ENCODE measurements around the gene DIP2A.
"Not testable (repeated sequence)": the region's sequence is repeated elsewhere in the genome, so short reads cannot be mapped to it uniquely, and the experiment has no call there.

DIP2A gene

DNA sequence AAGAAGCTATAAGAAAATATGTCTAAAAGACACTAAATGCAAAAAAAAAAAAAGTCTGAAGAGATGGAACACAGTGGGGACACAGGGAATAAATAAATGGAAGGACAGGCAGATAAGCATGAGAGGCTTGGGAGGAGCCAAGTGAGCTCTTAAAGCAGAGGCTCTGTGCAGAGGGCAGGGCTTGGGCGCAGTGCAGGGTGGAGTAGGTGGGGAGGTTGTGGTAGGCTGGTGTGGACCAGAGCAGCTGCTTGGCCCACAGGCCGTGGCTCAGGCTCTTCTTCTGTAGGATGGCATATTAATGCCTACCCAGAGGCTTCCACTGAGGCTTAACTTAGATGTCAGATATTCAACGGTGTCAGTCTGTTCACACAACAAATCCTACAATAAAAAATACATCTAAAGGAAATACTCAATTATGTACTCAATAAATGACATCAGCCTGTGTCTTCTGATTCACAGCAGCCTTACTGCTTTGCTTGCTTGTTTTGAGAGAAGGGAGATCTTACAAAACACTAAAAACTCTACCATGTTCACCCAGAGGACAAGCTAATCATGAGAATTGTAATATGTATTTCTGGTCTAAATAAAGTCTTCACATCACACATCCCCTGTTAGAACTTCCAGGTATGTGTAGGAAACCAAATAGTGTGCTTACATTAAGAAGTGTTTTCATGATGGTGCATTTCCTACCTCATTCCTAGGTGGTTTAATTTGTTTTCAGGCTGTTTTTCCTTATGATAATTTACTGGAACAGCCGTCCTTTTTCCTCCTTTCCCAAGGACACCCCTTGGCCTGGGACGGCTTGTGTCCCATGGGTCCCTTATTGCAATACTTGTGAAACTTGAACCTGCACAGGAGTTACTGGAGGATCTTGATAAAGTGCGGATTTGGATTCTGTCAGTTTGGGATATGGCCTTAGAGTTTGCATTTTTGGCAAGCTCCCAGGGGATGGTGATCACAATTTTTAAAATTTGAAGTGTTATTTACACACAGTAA lies 24.9 kb downstream of the DIP2A start:
- no peak for DNase-seq

GRCh38 chr21:46486481-46487126 lies 27.9 kb downstream of the DIP2A start:
- no peak for DNase-seq

DNA sequence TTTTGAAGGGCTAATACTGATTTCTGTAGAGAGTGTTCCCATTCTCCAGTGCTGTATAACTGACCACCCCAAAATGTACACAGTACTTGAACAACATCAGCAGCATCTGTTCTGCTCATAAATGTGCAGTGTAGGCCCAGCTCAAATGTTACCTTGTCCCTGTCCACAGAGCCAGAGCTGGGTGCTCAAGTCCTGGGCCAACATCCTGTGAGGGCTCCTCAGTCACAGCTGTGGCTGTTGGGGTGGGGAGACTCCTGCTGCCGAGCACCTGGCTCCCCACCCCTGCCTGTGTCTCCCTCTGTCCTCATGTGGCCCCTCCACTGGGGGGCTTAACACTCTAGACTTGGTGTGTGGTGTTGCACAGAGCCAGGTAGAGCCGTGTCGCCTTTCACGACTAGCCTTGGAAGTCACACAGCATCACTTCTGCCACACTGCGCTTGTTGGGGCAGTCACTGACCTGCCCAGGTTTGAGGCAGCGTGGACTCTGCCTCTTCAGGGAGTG lies 30.5 kb downstream of the DIP2A start:
- DNase-seq = no peak

DNA sequence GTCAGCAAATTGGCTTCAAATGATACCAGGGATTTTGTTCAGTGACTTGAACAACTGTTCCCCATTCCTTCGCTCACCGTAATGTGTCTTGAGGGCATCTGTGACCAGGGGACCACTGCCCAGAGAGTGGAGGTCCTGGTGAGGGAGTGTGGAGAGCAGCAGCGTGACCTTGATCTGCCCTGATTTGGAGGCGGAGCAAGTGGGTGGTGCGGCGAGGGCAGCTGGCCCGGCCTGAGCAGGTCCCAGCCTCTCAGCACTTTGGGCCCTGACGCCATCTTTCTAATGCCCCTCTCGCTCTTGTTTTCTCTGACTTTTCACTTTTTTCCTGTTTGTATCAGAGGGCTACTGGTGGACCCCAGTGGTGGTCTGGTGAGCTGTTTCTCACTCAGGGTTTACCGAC lies 31.1 kb downstream of the DIP2A start:
- DNase-seq = no peak

- no peak for DNase-seq
Measured at GRCh38 chr21:46491553-46491952, 32.9 kb downstream of the DIP2A start.

DNA sequence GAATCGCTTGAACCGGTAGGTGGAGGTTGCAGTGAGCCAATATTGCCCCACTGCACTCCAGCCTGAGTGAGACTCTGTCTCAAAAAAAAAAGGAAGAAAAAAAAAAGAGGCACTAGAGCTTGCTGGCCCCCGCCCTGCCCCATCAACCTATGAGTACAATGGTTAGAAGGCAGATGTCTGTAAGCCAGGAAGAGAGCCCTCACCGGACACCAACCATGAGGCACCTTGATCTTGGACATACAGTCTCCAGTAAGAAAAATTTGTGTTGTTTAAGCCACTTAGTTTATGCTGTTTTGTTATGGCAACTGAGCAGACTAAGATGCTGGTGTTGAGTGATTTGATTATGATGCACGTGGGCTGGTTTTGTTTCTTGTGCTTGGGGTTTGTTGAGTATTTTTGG lies 34.2 kb downstream of the DIP2A start:
- no peak for DNase-seq

DNA sequence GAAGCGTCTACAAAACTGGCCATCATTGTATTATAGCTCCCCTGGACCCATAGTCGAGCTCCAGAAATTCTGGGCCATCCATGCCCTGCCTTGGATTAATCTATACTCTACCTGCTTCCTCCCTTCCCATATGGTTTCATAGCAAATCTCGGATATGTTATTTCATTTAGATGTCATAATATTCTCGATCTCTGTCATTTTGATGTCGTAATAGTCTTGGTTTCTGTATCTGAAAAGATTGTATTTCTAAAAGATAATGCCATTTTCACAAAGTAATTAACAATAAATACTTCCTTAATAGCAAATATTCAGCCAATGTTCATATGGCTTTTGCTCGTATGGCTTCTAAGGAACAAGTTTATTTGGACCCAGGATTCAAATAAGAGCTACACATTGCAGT lies 35.1 kb downstream of the DIP2A start:
- no peak for DNase-seq

GRCh38 chr21:46498335-46499050 lies 39.8 kb downstream of the DIP2A start:
- DNase-seq = no peak

- DNase-seq = no peak
Measured at GRCh38 chr21:46500224-46500861, 41.7 kb downstream of the DIP2A start.

GRCh38 chr21:46503922-46504550 lies 45.3 kb downstream of the DIP2A start:
- no peak for DNase-seq

GRCh38 chr21:46504666-46505065 lies 46.0 kb downstream of the DIP2A start:
- no peak for DNase-seq

DNA sequence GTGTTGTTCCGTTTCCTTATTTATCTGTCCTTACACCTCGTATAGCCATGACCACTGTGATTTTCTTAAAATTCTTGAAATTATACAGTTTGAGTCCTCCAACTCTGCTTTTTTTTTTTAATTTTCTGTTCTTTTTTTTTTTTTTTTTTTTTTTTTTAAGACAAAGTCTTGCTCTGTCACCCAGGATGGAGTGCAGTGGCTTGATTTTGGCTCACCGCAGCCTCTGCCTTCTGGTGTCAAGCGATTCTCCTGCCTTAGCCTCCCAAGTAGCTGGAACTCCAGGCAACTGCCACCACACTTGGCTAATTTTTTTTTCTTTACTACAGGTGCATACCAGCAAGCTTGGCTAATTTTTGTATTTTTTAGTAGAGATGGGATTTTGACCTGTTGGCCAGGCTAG lies 48.9 kb downstream of the DIP2A start:
- no peak for DNase-seq

GRCh38 chr21:46509741-46510502 lies 51.2 kb downstream of the DIP2A start:
- DNase-seq = no peak

DNA sequence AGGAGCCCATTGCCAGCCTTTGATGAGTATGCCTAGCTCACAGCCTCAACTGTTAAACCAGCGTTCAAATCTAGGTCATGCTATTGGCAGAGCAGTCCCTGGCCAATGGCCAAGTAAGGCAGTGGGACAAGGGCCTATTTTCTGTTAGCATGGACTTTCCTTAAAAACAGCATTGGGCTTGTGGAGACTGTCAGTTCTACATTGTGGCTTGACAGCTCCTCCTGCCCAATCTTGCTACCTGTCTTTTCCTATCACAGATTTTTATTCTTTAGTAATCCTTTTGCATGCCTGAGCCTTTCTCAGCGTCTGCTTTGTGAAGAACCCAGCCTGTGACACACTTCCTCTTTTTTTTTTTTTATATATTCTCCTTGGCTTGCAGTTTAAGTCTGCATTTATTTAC lies 56.4 kb downstream of the DIP2A start:
- DNase-seq = no peak

DNA sequence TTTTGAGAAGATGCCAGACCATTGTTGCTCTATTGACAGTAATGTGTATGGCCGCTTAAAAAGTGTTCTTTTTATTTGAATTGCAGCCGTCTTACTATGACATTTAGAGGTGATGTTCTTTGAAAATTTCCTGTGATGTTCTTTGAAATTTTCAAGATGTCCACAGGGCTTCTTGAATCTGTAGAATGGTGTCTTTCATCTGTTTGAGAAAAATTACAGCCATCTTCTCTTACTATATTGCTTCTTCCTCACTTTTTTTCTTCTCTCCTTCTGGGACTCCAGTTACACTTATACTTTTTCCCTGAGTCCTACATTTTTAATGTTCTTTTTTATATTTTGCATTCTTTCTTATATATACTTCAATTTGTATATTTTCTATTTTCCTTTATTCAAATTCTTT lies 57.4 kb downstream of the DIP2A start:
- no peak for DNase-seq

DNA sequence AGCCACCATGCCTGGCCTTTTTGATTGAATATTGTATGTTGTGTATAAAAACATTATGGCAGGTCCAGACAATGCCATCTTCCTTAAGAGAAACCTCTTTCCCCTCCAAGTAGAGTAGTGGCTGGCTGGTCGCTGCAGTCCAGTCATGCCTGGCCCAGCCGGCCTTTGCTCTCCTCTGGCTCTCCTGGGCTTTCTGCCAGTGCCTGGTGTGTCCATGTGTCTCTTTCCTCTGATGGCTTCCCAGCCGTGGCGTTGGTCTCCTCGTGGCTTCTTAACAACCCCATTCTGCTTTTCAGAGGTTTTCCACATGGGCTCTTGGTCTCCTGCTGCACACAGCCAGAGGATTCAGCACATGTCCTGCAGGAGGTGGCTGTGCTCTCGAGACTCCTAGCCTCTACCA lies 58.7 kb downstream of the DIP2A start:
- DNase-seq = no peak

DNA sequence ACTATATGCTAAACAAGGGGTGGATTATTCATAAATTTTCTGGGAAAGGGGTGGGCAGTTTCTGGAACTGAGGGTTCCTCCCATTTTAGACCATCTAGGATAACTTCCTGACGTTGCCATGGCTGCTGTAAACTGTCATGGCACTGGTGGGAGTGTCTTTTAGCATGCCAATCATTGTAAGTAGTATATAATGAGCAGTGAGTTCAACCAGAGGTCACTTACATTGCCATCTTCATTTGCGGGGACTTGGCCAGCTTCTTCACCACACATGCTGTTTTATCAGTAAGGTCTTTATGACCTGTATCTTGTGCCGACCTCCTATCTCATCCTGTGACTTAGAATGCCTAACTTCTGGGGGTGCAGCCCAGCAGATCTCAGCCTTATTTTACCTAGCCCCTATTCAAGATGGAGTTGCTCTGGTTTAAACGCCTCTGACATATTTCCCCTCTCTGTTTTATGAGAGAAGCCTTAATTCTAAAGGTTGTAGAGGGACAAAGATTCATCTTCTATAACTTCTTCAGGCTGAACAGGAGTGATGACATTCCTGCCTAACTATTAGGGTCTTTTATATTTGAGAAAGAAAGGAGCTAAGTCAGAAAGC lies 60.4 kb downstream of the DIP2A start:
- peak; percentile 7 for DNase-seq

- DNase-seq = not testable (repeated sequence)
Measured at GRCh38 chr21:46527393-46527792, 68.7 kb downstream of the DIP2A start.

GRCh38 chr21:46527801-46528200 lies 69.1 kb downstream of the DIP2A start:
- no peak for DNase-seq

DNA sequence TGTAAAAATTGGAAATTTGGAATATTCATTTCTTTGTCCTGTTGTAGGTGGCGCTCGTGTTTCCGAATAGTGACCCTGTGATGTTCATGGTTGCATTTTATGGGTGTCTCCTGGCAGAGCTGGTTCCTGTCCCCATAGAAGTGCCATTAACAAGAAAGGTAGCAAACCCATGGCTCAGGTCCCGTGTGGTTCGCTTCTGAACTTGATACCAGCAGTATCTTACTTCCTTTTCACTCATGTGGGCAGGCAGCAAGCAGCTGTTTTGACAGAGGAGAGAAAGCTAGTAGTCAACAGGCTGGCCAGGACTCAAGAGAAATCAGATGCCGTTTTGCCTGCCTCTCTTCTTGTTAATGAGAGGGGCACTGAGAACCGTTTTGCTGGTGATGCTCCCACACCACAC lies 73.4 kb downstream of the DIP2A start:
- DNase-seq = no peak

DNA sequence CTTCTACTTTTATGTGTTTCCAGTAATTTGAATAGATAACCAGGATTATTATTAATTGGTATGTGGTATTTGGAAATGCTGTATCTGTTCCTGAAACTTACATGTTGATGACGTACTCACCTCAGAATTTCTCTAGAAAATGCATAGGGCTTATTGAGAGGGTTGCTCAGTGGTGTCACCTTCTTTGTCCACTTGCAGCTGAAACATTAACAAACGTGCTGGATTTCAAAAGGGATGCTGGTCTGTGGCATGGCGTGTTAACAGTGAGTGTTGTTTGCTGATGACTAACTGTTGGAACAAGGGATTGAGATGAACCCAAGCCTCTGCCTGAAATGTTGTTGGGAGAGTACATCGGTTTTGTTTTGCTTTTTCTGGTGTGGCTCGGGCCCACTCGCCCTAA lies 78.3 kb downstream of the DIP2A start:
- DNase-seq = no peak

Data from fibroblast of skin of right quadriceps (primary cell).